ENCODE data around the gene HTR5A.

The HTR5A gene

DNA sequence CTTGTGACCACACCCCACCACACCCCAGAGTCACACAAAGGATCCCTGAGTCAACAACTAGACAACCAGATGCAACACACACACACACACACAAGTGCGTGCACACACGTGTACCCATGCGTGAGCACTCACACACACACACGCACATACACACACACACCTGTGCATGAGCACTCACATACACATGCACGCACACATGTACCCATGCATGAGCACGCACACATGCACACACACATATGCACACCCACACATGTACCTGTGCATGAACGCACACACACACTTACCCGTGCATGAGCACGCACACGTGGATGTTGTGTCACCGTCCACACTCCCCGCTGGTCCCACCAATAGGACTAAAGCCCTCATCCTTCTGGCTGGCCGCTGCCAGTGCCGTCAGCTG is 60.4 kb downstream of the HTR5A start:
- no peak overlapping the region for H3K9ac ChIP-seq (ENCODE audit: low read depth, low read length)
- H2AFZ ChIP-seq (ENCODE audit: low read depth, low read length): no peak overlapping the region
- no peaks in the 10 kb centered on the region for H4K20me1 ChIP-seq (ENCODE audit: insufficient read depth, low read length)
- no peaks in the 10 kb centered on the region for H3K36me3 ChIP-seq (ENCODE audit: insufficient read depth, low read length)
- H3K4me3 ChIP-seq (ENCODE audit: low read depth in 1 of 2, low read length in 2 of 2): no peak overlapping the region
- DNase-seq (no peak), ATAC-seq (ENCODE audit: insufficient read depth, low read depth) (no peak)
- TF ChIP-seq EZH2 (IDR thresholded peaks at IDR 0.05; ENCODE audit: borderline replicate concordance, low read depth, low read length, severe bottlenecking): no peak
- TF ChIP-seq, protein P1, sequence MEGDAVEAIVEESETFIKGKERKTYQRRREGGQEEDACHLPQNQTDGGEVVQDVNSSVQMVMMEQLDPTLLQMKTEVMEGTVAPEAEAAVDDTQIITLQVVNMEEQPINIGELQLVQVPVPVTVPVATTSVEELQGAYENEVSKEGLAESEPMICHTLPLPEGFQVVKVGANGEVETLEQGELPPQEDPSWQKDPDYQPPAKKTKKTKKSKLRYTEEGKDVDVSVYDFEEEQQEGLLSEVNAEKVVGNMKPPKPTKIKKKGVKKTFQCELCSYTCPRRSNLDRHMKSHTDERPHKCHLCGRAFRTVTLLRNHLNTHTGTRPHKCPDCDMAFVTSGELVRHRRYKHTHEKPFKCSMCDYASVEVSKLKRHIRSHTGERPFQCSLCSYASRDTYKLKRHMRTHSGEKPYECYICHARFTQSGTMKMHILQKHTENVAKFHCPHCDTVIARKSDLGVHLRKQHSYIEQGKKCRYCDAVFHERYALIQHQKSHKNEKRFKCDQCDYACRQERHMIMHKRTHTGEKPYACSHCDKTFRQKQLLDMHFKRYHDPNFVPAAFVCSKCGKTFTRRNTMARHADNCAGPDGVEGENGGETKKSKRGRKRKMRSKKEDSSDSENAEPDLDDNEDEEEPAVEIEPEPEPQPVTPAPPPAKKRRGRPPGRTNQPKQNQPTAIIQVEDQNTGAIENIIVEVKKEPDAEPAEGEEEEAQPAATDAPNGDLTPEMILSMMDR (IDR thresholded peaks at IDR 0.05; ENCODE audit: borderline replicate concordance, extremely low read depth, low read length, poor library complexity, severe bottlenecking): no peak
- no peaks in the 10 kb centered on the region for H3K79me2 ChIP-seq (ENCODE audit: insufficient read depth, low read length)
- H3K9me3 ChIP-seq (ENCODE audit: insufficient read depth, low read length, severe bottlenecking): no peaks in the 10 kb centered on the region
- no peaks in the 10 kb centered on the region for H3K27me3 ChIP-seq (ENCODE audit: insufficient read depth, low read length, poor library complexity)
- no peak overlapping the region for H3K27ac ChIP-seq (ENCODE audit: low read length)
- H3K4me1 ChIP-seq (ENCODE audit: insufficient read depth, low read length): no peaks in the 10 kb centered on the region
- H3K4me2 ChIP-seq (ENCODE audit: insufficient read depth, low read length): no peak overlapping the region

DNA sequence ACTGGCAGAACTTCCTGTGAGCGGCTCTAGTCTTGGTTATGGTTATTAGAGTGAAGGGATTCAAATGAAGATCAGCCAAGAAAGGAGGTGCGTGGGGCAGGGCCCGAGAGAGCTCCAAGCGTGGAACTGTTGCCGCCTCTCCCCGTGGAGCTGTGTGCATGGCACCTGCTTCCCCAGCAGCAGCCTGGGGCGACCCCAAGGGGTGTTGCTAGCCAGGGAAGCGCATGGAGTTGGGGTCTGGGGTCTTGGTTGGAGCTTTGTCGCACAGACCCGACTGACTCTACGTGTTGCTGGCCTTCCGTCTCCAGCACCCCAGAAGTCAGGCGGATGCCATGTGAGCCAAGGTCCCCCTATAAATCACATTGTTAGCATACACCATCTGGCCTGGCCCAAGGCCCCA is 61.0 kb downstream of the HTR5A start:
- no peak for DNase-seq
- no peak overlapping the region for H3K4me2 ChIP-seq (ENCODE audit: insufficient read depth, low read length)
- no peaks in the 10 kb centered on the region for H3K79me2 ChIP-seq (ENCODE audit: insufficient read depth, low read length)
- H3K4me3 ChIP-seq (ENCODE audit: low read depth in 1 of 2, low read length in 2 of 2): no peak overlapping the region
- no peaks in the 10 kb centered on the region for H3K27me3 ChIP-seq (ENCODE audit: insufficient read depth, low read length, poor library complexity)
- H2AFZ ChIP-seq (ENCODE audit: low read depth, low read length): no peak overlapping the region
- no peak for ATAC-seq (ENCODE audit: insufficient read depth, low read depth)
- no peak overlapping the region for H3K9ac ChIP-seq (ENCODE audit: low read depth, low read length)
- no peaks in the 10 kb centered on the region for H3K36me3 ChIP-seq (ENCODE audit: insufficient read depth, low read length)
- H3K4me1 ChIP-seq (ENCODE audit: insufficient read depth, low read length): no peaks in the 10 kb centered on the region
- TF ChIP-seq, protein P1 (IDR thresholded peaks at IDR 0.05; ENCODE audit: borderline replicate concordance, extremely low read depth, low read length, poor library complexity, severe bottlenecking): no peak
- TF ChIP-seq EZH2 (IDR thresholded peaks at IDR 0.05; ENCODE audit: borderline replicate concordance, low read depth, low read length, severe bottlenecking): no peak
- no peak overlapping the region for H3K27ac ChIP-seq (ENCODE audit: low read length)
- no peaks in the 10 kb centered on the region for H3K9me3 ChIP-seq (ENCODE audit: insufficient read depth, low read length, severe bottlenecking)
- H4K20me1 ChIP-seq (ENCODE audit: insufficient read depth, low read length): no peaks in the 10 kb centered on the region

DNA sequence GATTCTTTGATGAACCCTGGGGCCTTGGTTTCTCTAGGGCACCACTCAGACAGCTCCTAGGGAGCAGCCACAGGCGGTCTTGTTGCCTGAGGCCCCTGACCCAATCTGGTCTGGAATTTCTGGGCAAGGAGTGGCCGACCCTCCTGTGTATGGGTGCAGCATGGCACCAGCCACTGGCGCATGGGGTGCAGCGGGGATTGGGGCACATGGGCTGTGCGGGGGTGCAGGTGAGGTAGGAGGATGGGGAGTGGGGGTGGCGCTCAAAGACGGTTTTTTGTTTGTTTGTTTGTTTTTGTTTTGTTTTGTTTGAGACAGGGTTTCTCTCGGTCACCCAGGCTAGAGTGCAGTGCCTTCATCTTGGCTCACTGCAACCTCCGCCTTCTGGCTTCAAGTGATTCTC is 62.3 kb downstream of the HTR5A start:
- Histone ChIP-seq H3K4me1 (ENCODE audit: insufficient read depth, low read length) (no peaks in the 10 kb centered on the region), H3K36me3 (ENCODE audit: insufficient read depth, low read length) (no peaks in the 10 kb centered on the region), H3K27ac (ENCODE audit: low read length) (no peak overlapping the region), H3K27me3 (ENCODE audit: insufficient read depth, low read length, poor library complexity) (no peaks in the 10 kb centered on the region), H2AFZ (ENCODE audit: low read depth, low read length) (no peak overlapping the region), H3K4me3 (ENCODE audit: low read depth in 1 of 2, low read length in 2 of 2) (no peak overlapping the region), H4K20me1 (ENCODE audit: insufficient read depth, low read length) (no peaks in the 10 kb centered on the region), H3K9ac (ENCODE audit: low read depth, low read length) (no peak overlapping the region), H3K79me2 (ENCODE audit: insufficient read depth, low read length) (no peaks in the 10 kb centered on the region), H3K4me2 (ENCODE audit: insufficient read depth, low read length) (no peak overlapping the region), H3K9me3 (ENCODE audit: insufficient read depth, low read length, severe bottlenecking) (no peaks in the 10 kb centered on the region)
- TF ChIP-seq, protein P1 (IDR thresholded peaks at IDR 0.05; ENCODE audit: borderline replicate concordance, extremely low read depth, low read length, poor library complexity, severe bottlenecking): no peak
- no peak for TF ChIP-seq EZH2 (IDR thresholded peaks at IDR 0.05; ENCODE audit: borderline replicate concordance, low read depth, low read length, severe bottlenecking)
- ATAC-seq (ENCODE audit: insufficient read depth, low read depth): no peak
- DNase-seq: no peak
